Measurements from ENCODE around the gene ARIH2.
A peak's percentile ranks its signal among the peaks of the same experiment; 100 is the strongest.

The ARIH2 gene

DNA sequence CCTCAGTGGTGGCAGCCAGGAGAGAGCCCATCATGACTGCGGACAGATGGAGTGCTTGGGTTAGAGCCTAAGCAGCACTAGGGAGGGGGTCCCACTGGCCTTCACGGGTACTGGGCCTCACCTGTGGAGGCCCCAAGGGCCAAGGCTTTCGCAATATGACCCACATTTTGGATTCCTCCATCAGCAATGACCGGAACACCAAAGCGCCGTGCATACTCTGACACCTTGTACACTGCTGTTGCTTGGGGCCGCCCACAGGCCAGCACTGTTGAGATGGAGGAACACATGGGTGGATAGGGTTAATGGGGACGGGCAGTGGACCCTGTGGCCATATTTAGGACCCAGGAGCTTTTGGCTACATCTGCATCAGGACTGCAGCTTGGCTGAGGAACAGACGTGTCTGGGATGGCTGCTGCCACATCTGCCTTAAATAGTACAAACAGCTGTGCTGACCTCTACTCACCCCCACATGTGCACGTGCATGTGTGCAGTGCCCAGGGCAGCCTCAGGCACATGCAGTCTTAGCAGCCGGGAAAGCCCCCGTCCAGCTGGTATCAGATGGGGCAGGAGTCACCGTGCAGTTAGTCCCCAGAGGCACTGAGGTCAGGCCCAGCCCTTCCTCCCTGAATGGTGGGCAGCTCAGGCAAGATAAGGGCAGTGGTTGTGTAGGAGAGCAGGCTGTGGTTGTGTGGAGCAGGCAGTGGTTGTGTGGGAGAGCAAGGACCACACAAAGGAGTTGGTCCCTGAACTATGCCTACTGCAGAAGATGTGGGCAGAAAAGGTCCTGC lies 106.6 kb downstream of the ARIH2 start:
- TF ChIP-seq Cebpa-rat (IDR thresholded peaks at IDR 0.05) = no peak
- Histone ChIP-seq H3K4me3 (peak overlapping the region in 7 of 10 experiments; percentile 3 to 36 (median 26); a peak in 8 of 20 replicates), H3K4me2 (peak overlapping the region; percentile 20 to 100 (median 99)), H4K20me1 (peaks cover 6 to 62% (median 48%) of the 10 kb centered on the region in 11 experiments; a peak in 19 of 22 replicates), H3K9ac (peak overlapping the region; percentile 16 to 100 (median 98); a peak in 16 of 22 replicates), H3K4me1 (peaks cover 64 to 73% (median 66%) of the 10 kb centered on the region in 10 experiments), H3K36me3 (peaks cover 51 to 62% (median 58%) of the 10 kb centered on the region in 11 experiments), H3K27ac (peak overlapping the region in 8 of 11 experiments; percentile 3 to 99 (median 26); a peak in 12 of 22 replicates), H3K9me3 (replicated peaks in 1 of 11) (no peaks in the 10 kb centered on the region), H3K27me3 (no peaks in the 10 kb centered on the region)

DNA sequence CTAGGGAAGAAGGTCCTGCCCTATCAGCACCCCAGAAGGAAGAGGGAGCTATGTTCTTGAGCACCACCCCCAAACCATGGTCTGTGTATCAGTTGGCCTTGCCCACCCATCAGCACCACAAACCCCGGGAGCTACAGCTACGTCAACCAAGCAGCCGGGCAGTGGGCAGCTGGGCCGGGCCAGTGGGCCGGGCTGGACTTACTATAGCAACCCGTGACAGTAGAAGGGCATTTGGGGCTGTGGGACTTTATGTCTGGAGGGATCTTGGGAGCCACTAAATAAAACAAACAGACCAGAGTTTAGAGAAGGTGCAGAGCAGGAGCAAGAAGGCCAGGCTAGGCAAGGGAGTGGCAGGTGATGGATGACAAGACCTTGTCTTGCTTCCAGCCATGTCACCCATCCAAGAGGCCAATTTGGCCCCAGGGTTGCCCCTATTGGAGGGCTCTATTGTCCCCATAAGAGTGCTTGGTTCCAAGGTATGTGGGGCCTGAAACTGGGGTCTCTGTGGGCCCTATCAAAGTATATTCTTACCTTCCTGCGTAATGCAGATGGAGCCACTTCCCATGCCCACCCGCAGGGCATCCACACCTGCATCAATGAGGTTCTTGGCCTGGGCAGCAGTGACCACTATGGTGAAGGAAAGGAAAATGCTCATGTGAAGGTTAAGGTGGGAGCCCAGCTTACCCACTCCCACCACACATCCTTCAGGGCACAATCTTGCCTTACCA lies 107.3 kb downstream of the ARIH2 start:
- Histone ChIP-seq H3K9me3 (replicated peaks in 1 of 11) (no peaks in the 10 kb centered on the region), H4K20me1 (peaks cover 6 to 67% (median 49%) of the 10 kb centered on the region in 11 experiments; a peak in 19 of 22 replicates), H3K4me1 (peaks cover 64 to 73% (median 66%) of the 10 kb centered on the region in 10 experiments), H3K9ac (peak overlapping the region; percentile 16 to 100 (median 98); a peak in 11 of 22 replicates), H3K4me3 (peak overlapping the region in 5 of 10 experiments; percentile 2 to 30 (median 26); a peak in 5 of 20 replicates), H3K27me3 (no peaks in the 10 kb centered on the region), H3K4me2 (peak overlapping the region; percentile 20 to 100 (median 99)), H3K27ac (peak overlapping the region in 7 of 11 experiments; percentile 2 to 99 (median 19); a peak in 9 of 22 replicates), H3K36me3 (peaks cover 59 to 69% (median 66%) of the 10 kb centered on the region in 11 experiments)
- no peak for TF ChIP-seq Cebpa-rat (IDR thresholded peaks at IDR 0.05)

DNA sequence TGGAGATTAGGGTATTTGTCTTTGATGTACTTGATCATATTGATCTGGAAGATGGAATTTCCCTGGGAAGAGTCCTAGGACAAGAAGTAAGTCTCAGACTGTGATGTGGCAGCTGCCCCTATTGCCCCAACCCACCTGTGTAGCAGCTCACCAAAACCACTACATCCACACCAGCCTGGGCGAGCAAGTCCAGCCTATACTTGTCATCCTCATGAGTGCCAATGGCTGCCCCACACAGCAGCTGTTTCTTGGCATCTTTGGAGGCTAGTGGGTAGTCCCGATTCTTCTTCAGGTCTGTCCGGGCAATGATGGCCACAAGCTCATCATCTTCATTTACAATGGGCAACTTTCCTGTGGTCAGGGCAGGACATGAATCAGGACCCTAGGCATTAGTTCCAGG lies 107.9 kb downstream of the ARIH2 start:
- Histone ChIP-seq H4K20me1 (peaks cover 6 to 71% (median 49%) of the 10 kb centered on the region in 11 experiments; a peak in 19 of 22 replicates), H3K9me3 (replicated peaks in 1 of 11) (no peaks in the 10 kb centered on the region), H3K27me3 (no peaks in the 10 kb centered on the region), H3K36me3 (peaks cover 64 to 75% (median 72%) of the 10 kb centered on the region in 11 experiments), H3K4me2 (peak overlapping the region; percentile 20 to 100 (median 99); a peak in 19 of 22 replicates), H3K4me1 (peaks cover 64 to 73% (median 66%) of the 10 kb centered on the region in 10 experiments), H3K27ac (peak overlapping the region in 2 of 11 experiments; percentile 2 to 8; a peak in 1 of 22 replicates), H3K4me3 (no peak overlapping the region), H3K9ac (no peak overlapping the region)
- no peak for TF ChIP-seq Cebpa-rat (IDR thresholded peaks at IDR 0.05)

DNA sequence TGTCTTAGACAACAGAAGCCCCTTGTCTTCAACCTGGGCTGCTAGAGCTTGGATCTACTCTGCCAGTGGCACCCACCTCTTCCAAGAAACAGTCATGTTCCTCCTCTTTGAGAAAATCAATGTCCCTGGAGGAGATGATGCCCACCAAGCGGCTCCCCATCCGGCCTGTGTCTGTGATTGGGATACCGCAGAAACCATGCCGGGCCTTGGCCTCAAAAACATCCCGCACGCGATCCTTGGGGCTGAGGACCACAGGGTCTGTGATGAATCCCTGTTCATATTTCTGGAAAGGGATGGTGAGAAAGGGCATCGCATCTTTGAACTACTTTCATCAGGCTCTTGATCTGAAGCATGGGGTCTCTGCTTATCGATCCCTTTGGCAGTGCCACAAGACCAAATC lies 109.0 kb downstream of the ARIH2 start:
- Histone ChIP-seq H3K9me3 (replicated peaks in 1 of 11) (no peaks in the 10 kb centered on the region), H3K4me2 (peak overlapping the region; percentile 97 to 100 (median 99)), H3K9ac (peak overlapping the region in 5 of 11 experiments; percentile 21 to 87 (median 83); a peak in 7 of 22 replicates), H3K36me3 (peaks cover 75 to 86% (median 83%) of the 10 kb centered on the region in 11 experiments), H3K4me3 (peak overlapping the region in 8 of 10 experiments; percentile 69 to 84 (median 76); a peak in 8 of 20 replicates), H3K27ac (peak overlapping the region in 2 of 11 experiments; percentile 22 to 76; a peak in 2 of 22 replicates), H4K20me1 (peaks cover 6 to 69% (median 48%) of the 10 kb centered on the region in 11 experiments; a peak in 19 of 22 replicates), H3K27me3 (no peaks in the 10 kb centered on the region), H3K4me1 (peaks cover 63 to 71% (median 64%) of the 10 kb centered on the region in 10 experiments)
- TF ChIP-seq Cebpa-rat (IDR thresholded peaks at IDR 0.05) = no peak

DNA sequence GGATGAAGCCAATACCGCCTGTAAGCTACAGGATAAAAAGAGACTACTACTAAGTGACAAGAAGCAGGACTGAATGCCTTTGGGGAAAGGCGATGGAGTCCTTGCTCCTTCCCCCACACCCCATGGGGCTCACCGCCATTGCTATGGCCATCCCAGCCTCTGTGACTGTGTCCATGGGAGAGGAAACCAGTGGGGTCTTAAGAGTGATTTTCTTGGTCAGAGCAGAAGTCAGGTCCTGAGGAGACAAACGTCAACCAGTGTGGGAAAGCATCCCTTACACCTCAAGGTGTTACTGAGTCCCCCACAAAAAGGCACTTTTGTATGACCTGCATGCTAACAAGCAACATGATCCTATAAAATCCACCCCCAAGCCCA lies 109.6 kb downstream of the ARIH2 start:
- Histone ChIP-seq H3K27me3 (no peaks in the 10 kb centered on the region), H3K9ac (peak overlapping the region; percentile 81 to 94 (median 87)), H3K36me3 (peaks cover 77 to 89% (median 84%) of the 10 kb centered on the region in 11 experiments), H3K27ac (peak overlapping the region in 9 of 11 experiments; percentile 76 to 91 (median 86); a peak in 16 of 22 replicates), H3K9me3 (replicated peaks in 1 of 11) (no peaks in the 10 kb centered on the region), H3K4me2 (peak overlapping the region; percentile 97 to 100 (median 99)), H3K4me1 (peaks cover 56 to 65% (median 58%) of the 10 kb centered on the region in 10 experiments), H3K4me3 (peak overlapping the region; percentile 69 to 84 (median 74)), H4K20me1 (peaks cover 6 to 63% (median 42%) of the 10 kb centered on the region in 11 experiments; a peak in 19 of 22 replicates)
- TF ChIP-seq Cebpa-rat (IDR thresholded peaks at IDR 0.05) = no peak

DNA sequence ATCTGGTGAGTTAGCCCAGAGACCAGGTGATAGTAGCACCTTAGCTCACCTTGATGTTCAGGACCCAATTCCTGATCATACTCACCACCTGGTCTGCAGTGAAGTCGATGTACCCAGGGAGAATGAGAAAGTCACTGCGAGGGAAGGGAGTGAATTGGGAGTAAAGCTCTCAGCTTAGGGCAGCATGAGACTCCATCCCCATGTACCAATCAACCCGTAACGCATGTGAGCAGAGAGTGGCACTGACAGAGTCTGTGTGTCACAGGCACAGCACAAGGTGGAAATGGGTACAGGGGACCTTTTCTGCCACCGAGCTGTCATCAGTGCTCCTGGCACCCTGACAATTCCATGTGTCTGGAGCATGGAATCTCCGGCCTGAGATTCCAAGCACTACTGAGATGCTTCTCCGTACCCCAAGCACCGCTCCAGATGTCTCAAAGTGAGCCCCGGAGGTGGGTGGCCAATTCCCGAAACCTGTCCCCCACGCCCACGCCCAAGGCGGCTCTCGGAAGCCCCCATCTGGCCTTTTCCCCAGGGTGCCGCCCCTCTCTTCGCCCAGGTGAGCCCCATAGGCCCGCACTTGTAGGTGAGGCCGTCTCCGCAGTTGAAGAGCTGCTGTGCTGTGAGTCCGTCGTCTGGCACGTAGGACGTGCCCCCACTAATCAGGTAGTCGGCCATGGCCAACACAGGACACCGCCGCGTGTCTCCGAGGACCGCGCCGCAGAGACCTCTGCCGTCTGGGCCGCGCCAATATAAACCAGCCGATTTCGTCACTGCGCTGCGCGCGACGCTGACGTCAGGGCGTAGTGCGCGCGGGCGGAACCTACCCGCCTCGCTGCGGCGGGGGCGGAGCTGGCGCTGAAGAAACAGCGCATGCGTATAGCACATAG lies 110.3 kb downstream of the ARIH2 start, which contains the start of gene IMPDH2:
Gene IMPDH2 (minus strand): TSS at position 726 of the 890 bp plus-strand sequence. CDS start 48 bp downstream, at position 678.
- no peaks in the 10 kb centered on the region for H3K27me3 ChIP-seq
- peak in 7 of 11 experiments; percentile 46 to 68 (median 63); a peak in 7 of 22 replicates for TF ChIP-seq Cebpa-rat (IDR thresholded peaks at IDR 0.05)
- H3K9ac ChIP-seq = peak within 1 kb of the TSS; percentile 81 to 94 (median 87)
- H4K20me1 ChIP-seq = peaks cover 6 to 61% (median 35%) of the 10 kb centered on the region in 11 experiments; a peak in 19 of 22 replicates
- no peaks in the 10 kb centered on the region for H3K9me3 ChIP-seq (replicated peaks in 1 of 11)
- H3K4me3 ChIP-seq = peak within 1 kb of the TSS; percentile 69 to 84 (median 74)
- peaks cover 50 to 58% (median 52%) of the 10 kb centered on the region in 10 experiments for H3K4me1 ChIP-seq
- peaks cover 77 to 89% (median 84%) of the 10 kb centered on the region in 11 experiments for H3K36me3 ChIP-seq
- peak within 1 kb of the TSS; percentile 70 to 91 (median 86); a peak in 21 of 22 replicates for H3K27ac ChIP-seq
- H3K4me2 ChIP-seq = peak within 1 kb of the TSS; percentile 97 to 100 (median 99)

DNA sequence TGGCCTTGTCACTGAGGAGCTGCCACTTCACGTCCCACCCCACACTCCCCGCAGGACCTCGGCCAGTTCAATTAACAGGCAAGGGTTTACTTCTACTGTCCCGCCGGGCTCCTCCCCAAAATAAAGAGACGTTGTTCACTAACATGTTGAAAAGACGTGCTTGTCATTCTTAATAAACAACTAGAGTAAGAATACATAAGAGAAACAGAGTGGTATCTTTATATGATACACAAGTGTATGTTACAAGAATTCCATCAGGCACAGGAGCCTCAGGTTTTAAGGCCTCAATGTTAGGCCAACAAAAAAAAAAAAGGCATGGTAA lies 110.9 kb downstream of the ARIH2 start:
- H3K4me1 ChIP-seq = peaks cover 44 to 52% (median 45%) of the 10 kb centered on the region in 10 experiments
- H3K4me2 ChIP-seq = peak overlapping the region; percentile 97 to 100 (median 99); a peak in 20 of 22 replicates
- H3K9me3 ChIP-seq (replicated peaks in 1 of 11) = no peaks in the 10 kb centered on the region
- H3K36me3 ChIP-seq = peaks cover 77 to 89% (median 84%) of the 10 kb centered on the region in 11 experiments
- peak overlapping the region; percentile 81 to 94 (median 87); a peak in 19 of 22 replicates for H3K9ac ChIP-seq
- peak overlapping the region in 10 of 11 experiments; percentile 20 to 91 (median 84); a peak in 13 of 22 replicates for H3K27ac ChIP-seq
- peaks cover 6 to 59% (median 29%) of the 10 kb centered on the region in 11 experiments; a peak in 18 of 22 replicates for H4K20me1 ChIP-seq
- H3K27me3 ChIP-seq = no peaks in the 10 kb centered on the region
- peak overlapping the region; percentile 69 to 84 (median 74); a peak in 14 of 20 replicates for H3K4me3 ChIP-seq
- no peak; a peak in 1 of 22 replicates for TF ChIP-seq Cebpa-rat (IDR thresholded peaks at IDR 0.05)
